ENCODE results near the gene LCNL1.
A peak's percentile ranks its signal among the peaks of the same experiment; 100 is the strongest.

LCNL1 gene

GRCh38 chr9:136947028-136947891 is 35.5 kb upstream of the LCNL1 start:
- no peak for DNase-seq

GRCh38 chr9:136947955-136948510 is 34.8 kb upstream of the LCNL1 start:
- DNase-seq, result no peak

DNA sequence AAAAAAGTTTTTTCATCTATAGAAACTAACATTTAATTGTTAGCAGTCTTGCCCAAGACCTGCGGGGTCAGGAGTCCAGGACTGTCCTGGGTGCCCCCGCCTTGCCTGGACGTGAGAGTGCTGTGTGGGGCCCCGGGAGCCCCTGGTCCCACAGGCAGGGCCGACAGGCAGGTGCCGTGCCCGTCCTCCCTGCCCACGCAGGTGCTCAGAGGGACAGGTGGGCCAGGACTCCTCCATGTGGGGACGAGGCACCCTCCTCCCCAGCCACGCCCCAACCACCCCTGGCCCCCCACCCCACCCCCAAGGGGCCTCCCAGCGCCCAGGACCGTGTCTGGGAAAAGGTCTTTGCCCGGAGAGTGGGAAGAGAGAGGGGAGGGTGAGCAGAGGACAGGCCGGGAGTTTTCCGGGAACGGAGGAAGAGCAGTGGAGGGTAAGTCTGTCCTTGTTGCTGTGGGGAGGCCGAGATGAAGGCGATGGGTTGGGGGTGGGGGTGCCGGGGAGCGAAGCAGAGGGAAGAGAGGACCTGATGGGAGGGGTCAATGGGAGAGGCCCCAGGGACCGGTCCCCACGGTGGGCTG is 33.5 kb upstream of the LCNL1 start:
- no peak for DNase-seq

GRCh38 chr9:136949817-136950655 is 32.8 kb upstream of the LCNL1 start:
- DNase-seq, result peak; percentile 76

- no peak for DNase-seq
These were observed 32.0 kb upstream of the LCNL1 start for GRCh38 chr9:136950656-136951276.

GRCh38 chr9:136951541-136952320 is 31.1 kb upstream of the LCNL1 start, which contains the start of gene LCN12:
LCN12 (plus strand) TSS chr9:136952273; CDS start chr9:136952328, 55 bp downstream.
- DNase-seq, result no peak

DNA sequence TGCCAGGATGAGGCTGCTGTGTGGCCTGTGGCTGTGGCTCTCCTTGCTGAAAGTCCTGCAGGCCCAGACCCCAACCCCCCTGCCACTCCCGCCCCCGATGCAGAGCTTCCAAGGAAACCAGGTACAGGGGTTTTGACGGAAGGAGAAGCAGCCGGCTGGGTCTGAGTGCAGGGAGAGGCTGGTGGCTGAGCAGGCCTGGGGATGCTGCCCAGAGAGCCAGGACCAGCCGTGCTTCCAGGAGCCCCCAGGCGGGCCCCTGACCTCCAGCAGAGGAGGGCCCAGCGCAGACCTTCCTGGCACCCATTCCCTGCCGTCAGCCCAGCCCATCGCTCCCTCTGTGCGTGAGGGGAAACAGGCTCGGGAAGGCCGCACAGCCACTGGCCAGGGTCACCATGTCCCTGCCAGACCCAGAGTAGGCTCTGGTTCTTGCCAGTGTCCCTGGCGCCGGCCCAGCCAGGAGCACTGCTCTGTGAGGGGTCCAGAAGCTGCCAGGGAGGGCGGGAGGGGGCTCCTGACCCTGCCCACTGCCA is 30.4 kb upstream of the LCNL1 start:
- no peak for DNase-seq

DNA sequence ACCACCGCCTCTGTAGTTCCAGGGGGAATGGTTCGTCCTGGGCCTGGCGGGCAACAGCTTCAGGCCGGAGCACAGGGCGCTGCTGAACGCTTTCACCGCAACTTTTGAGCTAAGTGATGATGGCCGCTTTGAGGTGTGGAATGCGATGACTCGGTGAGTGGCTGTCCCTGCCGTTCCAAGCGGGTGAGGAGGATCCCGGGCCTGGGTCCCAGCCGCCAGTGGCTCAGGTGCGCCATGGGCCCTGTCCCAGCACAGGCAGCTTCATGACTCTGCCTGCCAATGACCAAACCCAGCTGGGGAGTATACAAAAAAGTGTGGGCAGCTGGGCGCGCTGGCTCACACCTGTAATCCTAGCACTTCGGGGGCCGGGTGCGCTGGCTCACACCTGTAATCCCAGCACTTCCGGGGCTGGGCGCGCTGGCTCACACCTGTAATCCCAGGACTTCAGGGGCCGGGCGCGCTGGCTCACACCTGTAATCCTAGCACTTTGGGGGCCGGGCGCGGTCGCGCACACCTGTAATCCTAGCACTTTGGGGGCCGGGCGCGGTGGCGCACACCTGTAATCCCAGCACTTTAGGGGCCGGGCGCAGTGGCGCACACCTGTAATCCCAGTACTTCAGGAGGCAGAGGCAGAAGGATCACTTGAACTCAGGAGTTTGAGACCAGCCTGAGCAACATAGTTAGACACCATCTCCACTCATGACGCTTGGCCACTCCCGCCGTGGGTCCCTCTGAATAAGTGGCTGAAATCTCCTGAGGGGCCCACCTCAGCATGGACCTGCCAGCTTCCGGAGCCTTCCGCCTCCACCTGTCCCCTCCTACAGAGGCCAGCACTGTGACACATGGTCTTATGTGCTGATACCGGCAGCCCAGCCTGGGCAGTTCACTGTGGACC is 29.7 kb upstream of the LCNL1 start:
- no peak for DNase-seq

- no peak for DNase-seq
These were observed 29.0 kb upstream of the LCNL1 start for GRCh38 chr9:136953771-136954269.

DNA sequence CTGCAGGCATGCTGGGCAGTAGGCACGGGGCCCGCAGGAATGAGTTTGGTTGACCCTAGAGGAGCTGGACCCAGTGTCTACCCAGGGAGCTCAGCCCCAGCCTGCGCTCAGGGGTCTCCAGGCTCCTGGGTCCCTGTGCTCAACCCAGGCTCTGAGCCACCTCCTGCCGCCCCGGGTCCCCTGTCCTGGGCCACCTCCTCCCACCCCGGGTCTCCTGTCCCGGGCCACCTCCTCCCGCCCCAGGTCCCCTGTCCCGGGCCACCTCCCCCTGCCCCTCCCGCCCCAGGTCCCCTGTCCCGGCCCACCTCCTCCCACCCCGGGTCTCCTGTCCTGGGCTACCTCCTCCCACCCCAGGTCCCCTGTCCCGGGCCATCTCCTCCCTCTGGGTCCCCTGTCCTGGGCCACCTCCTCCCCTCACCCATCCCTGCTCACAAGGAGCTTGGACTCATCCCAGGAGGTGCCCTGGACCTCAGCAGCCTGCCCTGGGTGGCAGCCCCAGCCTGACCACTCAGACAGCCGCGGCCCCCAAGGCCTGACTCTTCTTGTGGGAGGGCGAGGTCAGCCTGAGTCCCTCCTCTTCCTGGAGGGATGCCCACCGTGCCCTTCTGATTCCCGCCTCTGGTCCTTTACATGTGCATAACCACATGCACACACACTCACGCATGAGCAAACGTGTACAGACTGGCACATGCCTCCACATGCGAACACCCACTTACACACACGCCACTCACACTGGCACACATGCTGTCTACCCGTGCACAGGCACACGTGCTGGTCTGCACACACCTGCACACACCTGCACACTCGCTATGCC is 28.3 kb upstream of the LCNL1 start:
- DNase-seq, result no peak

DNA sequence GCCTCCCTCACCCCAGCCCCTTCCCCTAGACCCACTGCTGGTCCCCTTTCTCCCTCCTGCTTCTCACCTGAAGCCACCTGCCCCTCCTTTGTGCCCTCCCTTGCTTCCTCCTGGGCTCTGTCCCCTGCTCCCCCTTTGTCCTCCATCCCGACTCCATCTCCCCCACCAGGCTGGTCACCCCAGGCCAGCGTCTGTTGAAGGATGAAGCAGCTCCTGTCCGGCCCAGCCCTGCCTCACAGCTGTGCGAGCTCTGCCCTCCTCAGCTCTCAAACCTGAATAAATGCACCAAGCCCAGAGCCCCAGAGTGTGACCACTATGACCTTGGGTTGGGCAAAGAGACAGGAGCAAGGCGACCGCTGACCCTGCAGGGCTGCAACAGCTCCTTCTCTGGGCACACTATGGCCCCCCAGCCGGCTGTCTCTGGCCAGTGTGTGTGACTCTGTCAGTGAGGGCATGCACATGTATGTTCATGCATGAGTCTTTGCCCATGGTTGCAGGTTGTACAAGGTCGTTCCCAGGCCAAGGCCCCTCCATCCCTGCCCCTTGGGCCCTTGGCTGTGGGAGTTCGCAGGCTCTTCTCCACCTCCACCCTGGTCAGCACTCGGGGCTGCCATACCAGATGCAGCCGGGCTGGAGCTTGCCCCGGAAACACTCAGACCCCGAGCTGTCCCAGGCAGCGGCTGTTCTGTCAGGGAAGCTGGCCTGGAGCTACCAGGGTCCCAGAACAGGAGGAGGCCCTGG is 27.4 kb upstream of the LCNL1 start:
- DNase-seq, result no peak

DNA sequence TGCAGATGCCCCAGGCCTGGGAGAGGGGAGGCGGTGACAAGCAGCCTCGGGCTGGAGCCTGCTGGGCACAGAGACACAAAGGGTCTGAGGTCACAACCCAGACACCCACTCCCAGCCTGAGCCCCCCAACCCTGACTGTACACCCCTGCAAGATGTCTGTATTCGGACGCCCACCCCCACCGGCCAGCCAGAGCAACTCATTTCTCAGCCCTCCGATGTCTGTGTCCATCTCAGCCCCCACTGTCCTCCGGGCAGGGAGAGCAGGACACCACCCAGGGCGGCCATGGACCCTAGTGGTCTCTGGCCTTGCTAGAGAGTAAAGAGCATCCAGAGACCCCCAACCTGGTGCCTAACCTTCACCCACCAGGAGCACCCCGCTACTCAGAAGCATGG is 26.9 kb upstream of the LCNL1 start:
- no peak for DNase-seq

- DNase-seq, result no peak
These were observed 26.2 kb upstream of the LCNL1 start for GRCh38 chr9:136956604-136957003.

DNA sequence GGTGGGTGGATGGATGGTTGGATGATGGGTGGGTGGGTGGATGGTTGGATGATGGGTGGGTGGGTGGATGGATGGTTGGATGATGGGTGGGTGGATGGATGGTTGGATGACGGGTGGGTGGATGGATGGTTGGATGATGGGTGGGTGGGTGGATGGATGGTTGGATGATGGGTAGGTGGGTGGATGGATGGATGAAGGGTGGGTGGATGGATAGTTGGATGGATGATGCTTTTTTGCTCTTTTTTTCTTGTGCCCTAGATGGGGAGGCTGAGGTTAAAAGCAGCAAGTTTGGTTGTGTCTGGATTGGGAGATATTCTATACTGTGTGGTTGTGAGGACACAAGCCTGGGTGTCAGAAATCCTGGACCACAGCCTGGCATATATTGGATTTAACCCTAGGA is 25.3 kb upstream of the LCNL1 start:
- no peak for DNase-seq

- no peak for DNase-seq
These were observed 24.9 kb upstream of the LCNL1 start for GRCh38 chr9:136957901-136958300.

DNA sequence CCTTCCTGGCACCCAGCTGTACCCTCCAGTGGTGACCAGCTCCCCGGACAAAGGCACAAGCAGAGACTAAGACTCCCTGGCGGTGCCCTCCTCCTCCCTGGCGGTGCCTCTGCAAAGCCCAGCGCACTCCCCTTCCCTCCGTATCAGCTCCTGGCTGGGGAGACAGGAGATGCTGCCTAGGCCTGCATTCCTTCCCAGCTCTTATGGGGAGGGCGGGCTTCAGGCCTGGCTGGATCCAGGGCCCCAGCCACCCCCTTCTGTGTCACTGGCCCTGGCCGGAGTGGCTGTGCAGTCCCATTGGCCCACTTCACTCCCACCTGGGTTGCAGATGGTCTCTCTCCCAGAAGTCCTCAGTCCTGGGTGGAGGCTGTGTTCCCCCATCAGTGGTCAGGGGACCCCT is 24.3 kb upstream of the LCNL1 start:
- no peak for DNase-seq

GRCh38 chr9:136958898-136959850 is 23.6 kb upstream of the LCNL1 start:
- DNase-seq, result no peak
